ENCODE results near the gene P2RY13.

P2RY13 gene

DNA sequence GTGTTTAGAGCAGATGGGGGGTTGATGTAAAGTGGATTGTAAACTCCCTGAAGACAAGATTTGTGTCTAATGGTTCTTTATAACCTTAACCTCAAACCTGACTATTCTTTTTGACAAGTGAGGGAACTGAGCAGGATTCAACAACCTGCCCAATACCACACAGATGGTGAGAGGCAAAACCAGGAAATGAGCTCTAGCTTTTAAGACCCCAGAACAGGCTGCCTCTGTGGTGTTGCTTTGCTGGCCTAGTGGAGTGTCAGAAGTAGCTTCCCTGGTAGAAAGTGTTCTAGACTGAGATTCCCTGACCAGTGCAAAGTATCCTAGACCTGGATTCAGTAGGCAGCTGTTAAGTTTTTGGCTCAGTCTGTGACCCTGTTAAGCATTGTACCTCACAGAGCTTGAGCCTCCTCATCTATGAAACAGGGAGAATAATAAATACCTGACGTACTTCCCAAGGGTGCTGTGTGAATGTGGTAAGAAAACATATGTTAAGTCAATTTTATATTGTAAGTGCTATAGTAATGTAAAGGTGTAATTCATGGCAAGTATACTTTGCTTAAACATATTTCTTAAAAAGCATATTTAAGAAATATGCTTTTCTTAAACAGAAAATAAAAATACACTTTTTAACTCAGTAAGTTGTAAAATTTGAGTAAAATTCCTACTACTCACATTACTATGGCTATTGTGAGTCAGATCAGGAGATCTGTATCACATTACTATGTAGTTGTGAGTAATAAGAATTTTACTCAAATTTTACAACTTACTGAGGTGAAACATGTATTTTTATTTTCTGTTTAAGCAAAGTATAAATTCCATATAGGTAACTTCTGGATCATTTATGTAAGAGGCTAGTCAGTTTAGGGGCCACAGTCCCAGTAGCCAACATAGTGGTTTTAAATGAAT is 21.5 kb downstream of the P2RY13 start:
- H3K4me3 ChIP-seq (replicated peaks; ENCODE audit: low read depth, low read length): no peak overlapping the region
- TF ChIP-seq, protein P1, sequence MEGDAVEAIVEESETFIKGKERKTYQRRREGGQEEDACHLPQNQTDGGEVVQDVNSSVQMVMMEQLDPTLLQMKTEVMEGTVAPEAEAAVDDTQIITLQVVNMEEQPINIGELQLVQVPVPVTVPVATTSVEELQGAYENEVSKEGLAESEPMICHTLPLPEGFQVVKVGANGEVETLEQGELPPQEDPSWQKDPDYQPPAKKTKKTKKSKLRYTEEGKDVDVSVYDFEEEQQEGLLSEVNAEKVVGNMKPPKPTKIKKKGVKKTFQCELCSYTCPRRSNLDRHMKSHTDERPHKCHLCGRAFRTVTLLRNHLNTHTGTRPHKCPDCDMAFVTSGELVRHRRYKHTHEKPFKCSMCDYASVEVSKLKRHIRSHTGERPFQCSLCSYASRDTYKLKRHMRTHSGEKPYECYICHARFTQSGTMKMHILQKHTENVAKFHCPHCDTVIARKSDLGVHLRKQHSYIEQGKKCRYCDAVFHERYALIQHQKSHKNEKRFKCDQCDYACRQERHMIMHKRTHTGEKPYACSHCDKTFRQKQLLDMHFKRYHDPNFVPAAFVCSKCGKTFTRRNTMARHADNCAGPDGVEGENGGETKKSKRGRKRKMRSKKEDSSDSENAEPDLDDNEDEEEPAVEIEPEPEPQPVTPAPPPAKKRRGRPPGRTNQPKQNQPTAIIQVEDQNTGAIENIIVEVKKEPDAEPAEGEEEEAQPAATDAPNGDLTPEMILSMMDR (IDR thresholded peaks at IDR 0.05; ENCODE audit: low read depth, low read length, missing control alignments): no peak
- DNase-seq (ENCODE audit: extremely low read depth, low read depth): no peak

DNA sequence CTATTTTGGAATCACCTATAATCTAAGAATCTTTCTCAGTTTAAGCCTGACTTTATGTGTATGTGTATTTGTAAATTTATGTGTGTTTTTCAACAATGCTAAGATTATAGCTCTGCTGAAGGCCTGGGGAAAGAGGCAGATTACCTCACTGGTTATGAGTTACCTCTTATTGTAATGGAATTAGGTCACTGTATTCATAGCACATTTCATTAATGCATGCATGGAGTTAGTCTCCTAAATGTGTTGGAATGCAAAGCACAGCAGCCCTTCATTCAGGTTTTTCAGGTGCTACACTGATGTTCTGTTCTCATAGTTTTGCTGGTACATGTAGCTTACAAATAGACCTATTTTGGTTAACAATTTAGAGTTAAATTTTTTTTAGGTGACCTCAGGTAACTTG is 22.2 kb downstream of the P2RY13 start:
- TF ChIP-seq, protein P1 (IDR thresholded peaks at IDR 0.05; ENCODE audit: low read depth, low read length, missing control alignments): no peak
- DNase-seq (ENCODE audit: extremely low read depth, low read depth): no peak
- no peak overlapping the region for H3K4me3 ChIP-seq (replicated peaks; ENCODE audit: low read depth, low read length)

DNA sequence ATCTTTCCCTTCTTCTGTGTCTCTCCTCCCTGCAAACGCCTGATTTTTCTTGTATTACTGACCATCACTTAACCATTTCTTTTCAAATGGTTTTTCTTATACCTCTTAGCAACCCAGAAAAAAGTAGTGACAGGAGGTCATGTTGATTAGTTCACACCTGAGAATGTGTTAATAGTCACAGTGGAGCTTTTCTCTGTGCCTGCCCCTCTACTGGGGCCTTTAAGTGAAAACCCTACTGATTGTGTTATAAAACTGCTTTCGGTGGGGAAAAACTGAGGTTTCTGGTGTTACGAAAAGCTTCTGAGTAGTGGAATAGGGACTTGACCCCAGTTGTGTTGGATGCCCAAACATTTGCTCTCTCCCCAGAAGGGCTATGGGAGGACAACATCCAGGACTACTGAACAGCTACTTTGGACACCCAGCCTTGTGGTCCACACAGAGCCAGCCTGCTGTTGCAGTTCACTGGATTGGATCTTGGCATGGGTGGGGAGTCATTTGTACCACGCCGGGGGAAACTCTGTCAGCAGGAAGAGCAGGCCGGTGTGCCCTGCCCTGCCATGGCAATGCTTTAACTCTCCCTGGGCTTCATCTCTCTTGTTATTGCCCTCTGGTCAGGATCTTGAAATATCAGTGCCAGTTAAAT is 23.1 kb downstream of the P2RY13 start:
- no peak overlapping the region for H3K4me3 ChIP-seq (replicated peaks; ENCODE audit: low read depth, low read length)
- TF ChIP-seq, protein P1 (IDR thresholded peaks at IDR 0.05; ENCODE audit: low read depth, low read length, missing control alignments): no peak

DNA sequence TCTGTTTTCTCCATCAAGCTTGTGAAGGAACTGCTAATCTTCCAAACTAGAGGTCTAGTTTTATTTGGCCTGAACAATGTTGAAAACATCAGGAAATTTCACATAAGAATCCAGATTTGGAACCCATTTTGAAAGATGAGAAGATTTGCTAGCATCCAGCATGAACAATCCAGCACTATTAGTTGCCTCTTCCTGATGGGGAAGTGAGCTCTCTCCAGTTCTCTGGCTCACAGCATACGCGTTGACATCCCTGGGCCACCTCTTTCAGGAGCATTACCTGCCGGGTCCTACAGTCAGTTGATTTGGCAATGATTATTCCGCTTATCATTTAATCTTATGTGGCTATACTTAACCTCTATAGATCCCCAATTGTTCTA is 23.6 kb downstream of the P2RY13 start:
- H3K4me3 ChIP-seq (replicated peaks; ENCODE audit: low read depth, low read length): no peak overlapping the region
- no peak for DNase-seq (ENCODE audit: extremely low read depth, low read depth)
- TF ChIP-seq, protein P1 (IDR thresholded peaks at IDR 0.05; ENCODE audit: low read depth, low read length, missing control alignments): no peak

More for the DNA sequence above, 23.1 kb downstream of the P2RY13 start:
- no peak for DNase-seq (ENCODE audit: extremely low read depth, low read depth)

DNA sequence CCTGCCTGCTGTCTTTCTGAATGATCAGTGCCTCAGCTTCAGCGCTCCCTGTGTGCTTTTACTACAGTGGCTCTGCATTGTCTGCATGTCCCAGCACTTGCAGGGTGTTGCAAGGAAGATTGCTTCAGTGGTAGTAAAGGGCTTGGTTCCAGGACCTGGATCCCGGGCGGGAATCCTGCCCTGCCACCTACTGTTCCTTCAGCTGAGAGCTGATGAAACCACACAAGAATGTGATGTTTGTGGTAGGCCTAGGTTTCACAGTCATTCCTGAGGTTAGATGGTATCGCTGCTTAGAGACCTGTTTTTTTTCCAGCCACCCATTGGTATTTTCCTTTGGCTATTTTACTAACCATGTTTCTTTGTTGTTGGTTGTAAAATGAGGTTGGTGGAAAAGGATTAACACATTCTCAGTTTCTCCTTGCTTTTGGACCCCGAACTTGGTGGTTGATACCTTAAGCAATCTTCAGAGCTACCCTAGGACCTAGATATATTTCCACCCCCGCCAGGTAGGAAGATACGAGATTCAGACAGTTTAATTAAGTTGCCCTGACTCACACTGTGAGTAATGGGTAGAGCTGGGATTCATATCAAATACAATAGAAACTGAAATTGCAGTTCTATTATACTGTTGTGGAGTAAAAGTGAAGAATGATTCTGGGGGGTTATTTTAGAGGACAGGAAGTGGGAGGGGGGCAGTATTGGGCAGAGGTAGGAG is 24.1 kb downstream of the P2RY13 start:
- no peak overlapping the region for H3K4me3 ChIP-seq (replicated peaks; ENCODE audit: low read depth, low read length)

DNA sequence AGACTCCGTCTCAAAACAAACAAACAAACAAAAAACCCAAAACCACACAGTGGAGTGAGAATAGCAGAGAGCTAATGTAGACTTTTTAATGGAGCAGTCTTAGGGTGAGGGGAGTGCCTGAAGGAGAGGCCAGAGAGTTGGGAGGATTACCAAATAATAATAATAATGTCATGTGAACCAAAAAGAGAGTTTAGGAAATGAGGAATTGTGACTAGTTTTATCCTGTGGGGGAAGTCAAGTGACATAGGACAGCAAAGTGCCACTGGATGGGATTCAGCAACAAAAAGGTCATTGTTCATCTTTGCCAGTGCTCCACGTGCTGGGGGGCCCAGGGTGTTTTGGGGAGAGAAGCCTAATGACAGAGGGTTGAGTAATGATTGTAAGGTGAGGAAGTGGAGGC is 25.6 kb downstream of the P2RY13 start:
- DNase-seq (ENCODE audit: extremely low read depth, low read depth): no peak
- no peak overlapping the region for H3K4me3 ChIP-seq (replicated peaks; ENCODE audit: low read depth, low read length)
- TF ChIP-seq, protein P1 (IDR thresholded peaks at IDR 0.05; ENCODE audit: low read depth, low read length, missing control alignments): no peak

More for the DNA sequence above, 24.1 kb downstream of the P2RY13 start:
- DNase-seq (ENCODE audit: extremely low read depth, low read depth): peak; percentile 75
- TF ChIP-seq, protein P1 (IDR thresholded peaks at IDR 0.05; ENCODE audit: low read depth, low read length, missing control alignments): no peak
